ENCODE measurements around the gene USO1.

GRCh38 chr4:75678965-75679364, 45.4 kb upstream of the USO1 start:
- no peak for TF ChIP-seq POLR2A (IDR thresholded peaks at IDR 0.05)
- no peak for TF ChIP-seq CTCF (IDR thresholded peaks at IDR 0.05)
- no peak for TF ChIP-seq EP300 (IDR thresholded peaks at IDR 0.05)
- TF ChIP-seq POLR2AphosphoS5 (IDR thresholded peaks at IDR 0.05), result no peak
